Body of pancreas (tissue), 4 donors: ENCODE measurements around the gene SLC12A3. TPM values are rescaled to one million over a fixed set of nuclear protein-coding genes. Genes with fewer than 3 reads are reported as not detected.
"Not testable (repeated sequence)": the region's sequence is repeated elsewhere in the genome, so short reads cannot be mapped to it uniquely, and the experiment has no call there.

ENCODE experiments used
- ATAC-seq: fragments of 150-250 bp; one replicate; pipeline ENCODE4 v1.9.1; 2016
- DNase-seq, 4 donors: peaks; one replicate each; pipeline ENCODE4 v3.0.0-alpha.2; 2019
- H3K27ac ChIP-seq, 4 donors: fragments of 200-600 bp; sonication (generic); 1 replicate in 3 of 4; 2 replicates in 1 of 4; pipeline versions ENCODE4 v1.5.1 to v1.6.1; 2016 to 2019; ENCODE audit warnings: mild to moderate bottlenecking in 1 of 4, mixed read lengths in 1 of 4, moderate library complexity in 1 of 4
- H3K27me3 ChIP-seq, 2 donors: fragments of 200-600 bp; sonication (generic); one replicate each; pipeline ENCODE4 v1.6.0; 2016; ENCODE audit warnings: mild to moderate bottlenecking in 1 of 2
- H3K36me3 ChIP-seq, 2 donors: fragments of 200-600 bp; sonication (generic); replicated peaks in 1 of 2; 2 replicates each; pipeline ENCODE4 v1.5.1; 2016; ENCODE audit warnings: low read depth in 2 of 2; ENCODE audit not compliant: insufficient read depth in 1 of 2
- H3K4me1 ChIP-seq: fragments of 200-600 bp; sonication (generic); one replicate; pipeline ENCODE4 v1.6.0; 2016
- H3K4me3 ChIP-seq, 2 donors: fragments of 200-600 bp; sonication (generic); 1 replicate in 1 of 2; 2 replicates in 1 of 2; pipeline ENCODE4 v1.5.1; 2016 to 2019
- H3K9me3 ChIP-seq, 3 donors: fragments of 200-600 bp; sonication (generic); 1 replicate in 2 of 3; 2 replicates in 1 of 3; pipeline ENCODE4 v1.5.1; 2016
- POLR2A ChIP-seq, 3 donors: fragments of 450-650 bp; IDR thresholded peaks; one replicate each; pipeline ENCODE4 v1.6.1; 2016; ENCODE audit warnings: antibody characterized with exemption in 3 of 3, mild to moderate bottlenecking in 2 of 3
- WGBS, 2 donors: methylation state at CpG; one replicate each; pipeline ENCODE4 v1.1.5; 2017; 5-methylcytosine and 5-hydroxymethylcytosine counted together
- intact Hi-C: fragments of 100-400 bp; cut with DNase I; formaldehyde crosslinking; loops from one replicate; pipeline ENCODE4 v1.15.1; 2023
- total RNA-seq, 2 donors: library from RNA; depleted of rRNA; stranded (reverse); fragments of >200 nt; gene quantifications; one replicate each; pipeline ENCODE4 v1.1.0, GENCODE V29; 2016
- TF ChIP-seq, protein P1 (sequence below), 7 experiments: fragments of 450-650 bp in 4 of 7; fragments of 200-600 bp in 3 of 7; sonication (generic) in 3 of 7; IDR thresholded peaks; one replicate each; pipeline ENCODE4 v1.5.1; 2016 to 2019; ENCODE audit warnings: antibody characterized with exemption in 7 of 7

The SLC12A3 gene
- total RNA-seq, 2 donors from 2014 or later = not detected

- TF ChIP-seq, protein P1, sequence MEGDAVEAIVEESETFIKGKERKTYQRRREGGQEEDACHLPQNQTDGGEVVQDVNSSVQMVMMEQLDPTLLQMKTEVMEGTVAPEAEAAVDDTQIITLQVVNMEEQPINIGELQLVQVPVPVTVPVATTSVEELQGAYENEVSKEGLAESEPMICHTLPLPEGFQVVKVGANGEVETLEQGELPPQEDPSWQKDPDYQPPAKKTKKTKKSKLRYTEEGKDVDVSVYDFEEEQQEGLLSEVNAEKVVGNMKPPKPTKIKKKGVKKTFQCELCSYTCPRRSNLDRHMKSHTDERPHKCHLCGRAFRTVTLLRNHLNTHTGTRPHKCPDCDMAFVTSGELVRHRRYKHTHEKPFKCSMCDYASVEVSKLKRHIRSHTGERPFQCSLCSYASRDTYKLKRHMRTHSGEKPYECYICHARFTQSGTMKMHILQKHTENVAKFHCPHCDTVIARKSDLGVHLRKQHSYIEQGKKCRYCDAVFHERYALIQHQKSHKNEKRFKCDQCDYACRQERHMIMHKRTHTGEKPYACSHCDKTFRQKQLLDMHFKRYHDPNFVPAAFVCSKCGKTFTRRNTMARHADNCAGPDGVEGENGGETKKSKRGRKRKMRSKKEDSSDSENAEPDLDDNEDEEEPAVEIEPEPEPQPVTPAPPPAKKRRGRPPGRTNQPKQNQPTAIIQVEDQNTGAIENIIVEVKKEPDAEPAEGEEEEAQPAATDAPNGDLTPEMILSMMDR (IDR thresholded peaks at IDR 0.05) = peak; percentile 66 to 93 (median 85)
- no peak for TF ChIP-seq POLR2A (IDR thresholded peaks at IDR 0.05)
- H3K27me3 ChIP-seq = no peaks in the 10 kb centered on the region
- peak; percentile 77 for ATAC-seq
- no peaks in the 10 kb centered on the region for H3K36me3 ChIP-seq
- intact Hi-C loops = loop anchor here (5.0 kb wide), 1 partner anchor 95 kb away; the partner anchor contains the start of gene CETP
- peak overlapping the region in 1 of 4 donors; percentile 2 for H3K27ac ChIP-seq
- H3K4me1 ChIP-seq = peaks cover 23% of the 10 kb centered on the region
- DNase-seq = peak; percentile 63 to 66 (median 65)
- 20 to 35% methylated on average over 15 to 20 of the region's 23 CpGs for WGBS, 2 donors
- H3K4me3 ChIP-seq = no peak overlapping the region
- H3K9me3 ChIP-seq = no peaks in the 10 kb centered on the region
These were observed 2.2 kb downstream of the SLC12A3 start for GRCh38 chr16:56866955-56867830.

DNA sequence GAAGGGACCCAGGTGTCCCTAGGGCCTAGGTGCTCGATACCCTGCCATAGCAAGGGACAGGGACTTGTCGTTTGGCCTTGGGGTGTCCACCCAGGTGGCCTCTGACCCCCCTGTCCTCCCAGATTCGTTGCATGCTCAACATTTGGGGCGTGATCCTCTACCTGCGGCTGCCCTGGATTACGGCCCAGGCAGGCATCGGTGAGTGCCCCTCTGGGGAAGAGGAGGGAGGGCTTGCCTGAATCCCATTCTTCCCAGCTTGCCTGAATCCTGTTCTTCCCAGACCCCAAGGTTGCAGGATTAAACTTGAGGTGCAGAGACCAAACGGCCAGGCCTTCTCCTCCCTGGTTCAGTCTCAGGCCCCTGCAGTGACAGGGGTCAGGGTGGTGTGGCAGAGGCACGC lies 3.2 kb downstream of the SLC12A3 start:
- TF ChIP-seq POLR2A (IDR thresholded peaks at IDR 0.05) = no peak
- TF ChIP-seq, protein P1 (IDR thresholded peaks at IDR 0.05) = no peak
- H3K4me1 ChIP-seq = peaks cover 22% of the 10 kb centered on the region
- DNase-seq (no peak), ATAC-seq (no peak)
- intact Hi-C loops = loop anchor here (5.0 kb wide), 1 partner anchor 94 kb away; the partner anchor contains the start of gene CETP
- WGBS, 2 donors = 74 to 87% methylated on average over 7 to 9 of the region's 9 CpGs
- no peaks in the 10 kb centered on the region for H3K9me3 ChIP-seq
- peak overlapping the region in 1 of 4 donors; percentile 2 for H3K27ac ChIP-seq
- no peaks in the 10 kb centered on the region for H3K36me3 ChIP-seq
- no peak overlapping the region for H3K4me3 ChIP-seq
- no peaks in the 10 kb centered on the region for H3K27me3 ChIP-seq

DNA sequence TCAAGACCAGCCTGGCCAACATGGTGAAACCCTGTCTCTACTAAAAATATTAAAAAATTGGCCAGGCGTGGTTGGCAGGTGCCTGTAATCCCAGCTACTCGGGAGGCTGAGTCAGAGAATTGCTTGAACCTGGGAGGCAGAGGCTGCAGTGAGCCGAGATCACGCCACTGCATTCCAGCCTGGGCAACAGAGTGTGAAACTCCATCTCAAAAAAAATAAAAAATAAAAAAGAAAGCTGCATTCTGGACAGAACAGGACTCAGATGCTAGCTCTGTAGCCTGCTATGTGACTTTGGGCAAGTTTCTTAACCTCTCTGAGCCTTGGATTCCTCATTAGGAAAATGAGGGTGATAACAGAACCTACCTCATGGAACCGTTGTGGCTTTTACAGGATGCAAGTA lies 3.8 kb downstream of the SLC12A3 start:
- 71 to 78% methylated on average over 5 of the region's 5 CpGs for WGBS, 2 donors
- H3K27me3 ChIP-seq, H3K27ac ChIP-seq, H3K4me3 ChIP-seq, H3K9me3 ChIP-seq, DNase-seq, ATAC-seq, H3K36me3 ChIP-seq: not testable (repeated sequence)
- intact Hi-C loops = loop anchor here (5.0 kb wide), 1 partner anchor 94 kb away; the partner anchor contains the start of gene CETP
- peaks cover 22% of the 10 kb centered on the region for H3K4me1 ChIP-seq

DNA sequence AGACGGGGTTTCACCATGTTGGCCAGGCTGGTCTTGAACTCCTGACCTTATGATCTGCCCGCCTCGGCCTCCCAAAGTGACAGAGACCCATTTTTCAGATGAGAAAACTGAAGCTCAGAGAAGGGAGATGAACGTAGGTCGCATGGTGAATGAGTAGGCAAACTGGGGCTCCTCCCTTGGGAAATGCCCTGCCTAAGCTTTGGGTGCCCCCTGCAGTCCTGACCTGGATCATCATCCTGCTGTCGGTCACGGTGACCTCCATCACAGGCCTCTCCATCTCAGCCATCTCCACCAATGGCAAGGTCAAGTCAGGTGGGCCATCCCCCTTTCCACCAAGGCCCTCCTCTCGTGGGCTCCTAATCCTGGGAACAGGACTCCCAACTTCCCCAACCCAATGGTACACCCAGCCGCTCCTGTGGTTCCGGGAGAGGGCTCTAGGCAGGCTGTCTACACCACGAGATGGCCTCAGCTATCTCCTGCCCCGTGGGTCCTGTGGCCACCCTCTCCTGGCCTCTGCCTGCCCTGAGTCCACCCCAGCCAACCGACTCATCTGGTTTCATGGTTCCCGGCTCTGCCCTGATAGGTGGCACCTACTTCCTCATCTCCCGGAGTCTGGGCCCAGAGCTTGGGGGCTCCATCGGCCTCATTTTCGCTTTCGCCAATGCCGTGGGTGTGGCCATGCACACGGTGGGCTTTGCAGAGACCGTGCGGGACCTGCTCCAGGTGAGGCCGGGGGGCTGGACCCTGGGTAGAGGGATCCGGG lies 4.7 kb downstream of the SLC12A3 start:
- Histone ChIP-seq H3K4me1 (peaks cover 22% of the 10 kb centered on the region), H3K4me3 (no peak overlapping the region), H3K9me3 (no peaks in the 10 kb centered on the region), H3K36me3 (no peaks in the 10 kb centered on the region), H3K27ac (no peak overlapping the region), H3K27me3 (no peaks in the 10 kb centered on the region)
- intact Hi-C loops = loop anchor here (5.0 kb wide), 1 partner anchor 93 kb away; the partner anchor contains the start of gene CETP
- DNase-seq = no peak
- 85 to 87% methylated on average over 20 to 24 of the region's 24 CpGs for WGBS, 2 donors
- ATAC-seq = no peak
- no peak for TF ChIP-seq POLR2A (IDR thresholded peaks at IDR 0.05)
- TF ChIP-seq, protein P1 (IDR thresholded peaks at IDR 0.05) = peak in 4 of 7 experiments; percentile 11 to 28 (median 22)
